C4-2B (cell line): ENCODE results near the gene INAVA.

ENCODE experiments used
- ZFX ChIP-seq: fragments of 450-650 bp; IDR thresholded peaks from 2 replicates; pipeline ENCODE4 v1.6.1; 2017
- TF ChIP-seq, protein P1 (sequence below): fragments of 450-650 bp; conservative IDR thresholded peaks from 2 replicates; pipeline ENCODE4 v1.5.1; 2017; ENCODE audit warnings: mild to moderate bottlenecking

GRCh38 chr1:200909757-200910239 lies 15.1 kb downstream of the INAVA start:
- TF ChIP-seq, protein P1, sequence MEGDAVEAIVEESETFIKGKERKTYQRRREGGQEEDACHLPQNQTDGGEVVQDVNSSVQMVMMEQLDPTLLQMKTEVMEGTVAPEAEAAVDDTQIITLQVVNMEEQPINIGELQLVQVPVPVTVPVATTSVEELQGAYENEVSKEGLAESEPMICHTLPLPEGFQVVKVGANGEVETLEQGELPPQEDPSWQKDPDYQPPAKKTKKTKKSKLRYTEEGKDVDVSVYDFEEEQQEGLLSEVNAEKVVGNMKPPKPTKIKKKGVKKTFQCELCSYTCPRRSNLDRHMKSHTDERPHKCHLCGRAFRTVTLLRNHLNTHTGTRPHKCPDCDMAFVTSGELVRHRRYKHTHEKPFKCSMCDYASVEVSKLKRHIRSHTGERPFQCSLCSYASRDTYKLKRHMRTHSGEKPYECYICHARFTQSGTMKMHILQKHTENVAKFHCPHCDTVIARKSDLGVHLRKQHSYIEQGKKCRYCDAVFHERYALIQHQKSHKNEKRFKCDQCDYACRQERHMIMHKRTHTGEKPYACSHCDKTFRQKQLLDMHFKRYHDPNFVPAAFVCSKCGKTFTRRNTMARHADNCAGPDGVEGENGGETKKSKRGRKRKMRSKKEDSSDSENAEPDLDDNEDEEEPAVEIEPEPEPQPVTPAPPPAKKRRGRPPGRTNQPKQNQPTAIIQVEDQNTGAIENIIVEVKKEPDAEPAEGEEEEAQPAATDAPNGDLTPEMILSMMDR: no peak
- TF ChIP-seq ZFX: no peak
